HG03342 (cell line): ENCODE results near the gene KRTAP9-6.
"Not testable (repeated sequence)": the region's sequence is repeated elsewhere in the genome, so short reads cannot be mapped to it uniquely, and the experiment has no call there.

Experiments used
- ATAC-seq: cut with Tn5 transposase; IDR thresholded peaks from one replicate; pipeline ENCODE4 v1.9.1; 2021; ENCODE audit warnings: mild to moderate bottlenecking, moderate library complexity; ENCODE audit not compliant: unreplicated experiment

The KRTAP9-6 gene

DNA sequence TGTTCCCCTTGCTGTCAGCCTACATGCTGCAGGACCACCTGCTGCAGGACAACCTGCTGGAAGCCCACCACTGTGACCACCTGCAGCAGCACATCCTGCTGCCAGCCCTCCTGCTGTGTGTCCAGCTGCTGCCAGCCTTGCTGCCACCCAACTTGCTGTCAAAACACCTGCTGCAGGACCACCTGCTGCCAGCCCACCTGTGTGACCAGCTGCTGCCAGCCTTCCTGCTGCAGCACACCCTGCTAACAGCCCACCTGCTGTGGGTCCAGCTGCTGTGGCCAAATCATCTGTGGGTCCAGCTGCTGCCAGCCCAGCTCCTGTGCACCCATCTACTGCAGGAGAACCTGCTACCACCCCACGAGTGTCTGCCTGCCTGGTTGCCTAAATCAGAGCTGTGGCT lies 6.1 kb downstream of the KRTAP9-6 start:
- not testable (repeated sequence) for ATAC-seq

DNA sequence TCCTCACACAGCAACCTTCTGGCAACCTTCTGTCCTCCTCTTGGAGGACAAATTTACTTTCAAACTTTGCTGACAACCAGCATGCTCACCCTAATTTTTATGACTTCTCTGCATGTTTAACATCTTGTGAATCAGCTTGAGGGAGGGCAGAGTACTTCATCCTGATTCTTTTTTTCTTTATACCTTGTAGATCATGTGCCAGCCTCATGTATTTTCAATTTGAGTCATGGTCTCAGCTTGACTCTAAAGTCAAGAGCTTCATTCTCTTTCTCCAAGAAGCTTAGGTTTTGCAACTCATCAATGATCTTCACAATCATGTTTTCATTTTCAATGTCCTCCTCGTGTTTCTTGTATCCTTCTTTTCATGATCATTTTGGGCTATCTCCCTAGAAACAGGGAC lies 6.7 kb downstream of the KRTAP9-6 start:
- ATAC-seq: no peak

DNA sequence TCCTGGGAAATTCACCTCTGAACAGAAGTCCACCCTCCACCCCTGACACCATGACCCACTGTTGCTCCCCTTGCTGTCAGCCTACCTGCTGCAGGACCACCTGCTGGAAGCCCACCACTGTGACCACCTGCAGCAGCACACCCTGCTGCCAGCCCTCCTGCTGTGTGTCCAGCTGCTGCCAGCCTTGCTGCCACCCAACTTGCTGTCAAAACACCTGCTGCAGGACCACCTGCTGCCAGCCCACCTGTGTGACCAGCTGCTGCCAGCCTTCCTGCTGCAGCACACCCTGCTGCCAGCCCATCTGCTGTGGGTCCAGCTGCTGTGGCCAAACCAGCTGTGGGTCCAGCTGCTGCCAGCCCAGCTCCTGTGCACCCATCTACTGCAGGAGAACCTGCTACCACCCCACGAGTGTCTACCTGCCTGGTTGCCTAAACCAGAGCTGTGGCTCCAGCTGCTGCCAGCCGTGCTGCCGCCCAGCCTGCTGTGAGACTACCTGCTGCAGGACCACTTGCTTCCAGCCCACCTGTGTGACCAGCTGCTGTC lies 10.5 kb downstream of the KRTAP9-6 start, which contains the start of gene KRTAP9-7:
KRTAP9-7 (plus strand) TSS at position 51 of the 543 bp plus-strand sequence; CDS start at position 51, 0 bp downstream.
- not testable (repeated sequence) for ATAC-seq

- no peak for ATAC-seq
Observed at GRCh38 chr17:41278176-41278955, 13.2 kb downstream of the KRTAP9-6 start.

DNA sequence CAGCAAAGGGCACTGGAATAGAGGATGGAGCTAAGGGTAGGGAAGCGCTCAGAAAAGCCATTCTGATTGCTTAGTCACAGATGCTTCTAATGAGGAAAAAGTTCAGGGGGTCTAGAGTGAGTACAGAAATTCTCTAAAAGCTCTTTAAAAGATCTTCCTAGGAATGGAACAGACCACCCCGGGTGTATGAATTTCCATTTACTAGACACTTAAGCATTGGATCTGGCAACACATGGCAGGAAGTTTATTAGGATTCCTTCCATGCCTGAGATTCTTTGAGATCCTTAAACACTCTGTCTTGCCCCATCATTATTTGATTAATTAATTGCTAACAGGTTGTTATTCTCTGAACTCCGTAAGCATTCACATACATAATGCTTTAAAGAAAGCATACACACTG lies 18.9 kb downstream of the KRTAP9-6 start:
- ATAC-seq: no peak

- no peak for ATAC-seq
Observed at GRCh38 chr17:41284546-41284945, 19.4 kb downstream of the KRTAP9-6 start.

DNA sequence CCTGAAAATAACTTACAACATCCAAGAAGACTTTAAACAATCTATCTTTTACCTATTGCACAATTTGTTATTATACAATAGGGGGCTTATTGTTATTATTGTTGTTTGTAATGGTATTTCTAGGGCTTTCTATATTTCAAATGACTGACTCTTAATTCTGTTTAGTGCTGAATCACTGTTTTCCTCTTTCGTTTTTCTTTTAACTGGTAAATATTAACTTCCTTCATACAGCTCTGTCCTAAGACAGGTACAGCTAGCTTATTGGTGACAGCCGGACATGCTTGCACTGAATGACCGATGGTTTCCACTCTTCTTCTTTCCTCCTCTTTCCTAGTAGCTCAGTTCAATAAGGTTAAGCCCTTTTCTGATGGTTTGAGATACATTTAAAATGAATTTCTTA lies 21.9 kb downstream of the KRTAP9-6 start:
- no peak for ATAC-seq

GRCh38 chr17:41294016-41294415 lies 28.8 kb downstream of the KRTAP9-6 start:
- no peak for ATAC-seq

GRCh38 chr17:41296846-41297245 lies 31.7 kb downstream of the KRTAP9-6 start:
- no peak for ATAC-seq

GRCh38 chr17:41298458-41299135 lies 33.4 kb downstream of the KRTAP9-6 start:
- ATAC-seq: no peak

DNA sequence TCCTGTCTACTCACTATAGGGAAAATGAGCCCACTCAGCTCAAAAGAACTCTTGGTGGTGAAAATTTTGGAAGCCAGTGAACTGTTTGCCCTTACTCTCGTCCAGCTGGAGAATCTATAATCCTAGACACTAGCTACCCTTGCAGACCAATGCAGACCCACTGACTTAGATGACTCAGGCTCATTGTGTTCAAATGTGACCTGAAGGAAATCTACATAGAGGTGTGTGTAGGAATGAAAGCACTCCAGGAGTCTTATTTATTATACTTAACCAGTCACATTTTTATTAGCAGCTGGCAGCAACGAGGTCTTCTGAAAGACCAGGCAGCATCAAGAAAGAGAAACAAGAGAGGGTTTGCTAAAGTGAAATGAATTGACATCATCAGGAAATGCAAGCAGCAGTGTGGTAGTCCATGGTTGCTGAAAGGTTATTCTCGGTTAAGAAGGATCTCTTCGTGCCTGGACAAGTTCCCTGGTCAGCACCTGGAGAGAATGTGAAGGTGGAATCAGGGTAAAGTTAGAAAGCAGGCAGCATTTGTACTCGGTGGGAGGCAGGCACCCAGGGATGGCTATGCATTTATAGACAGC lies 36.1 kb downstream of the KRTAP9-6 start:
- no peak for ATAC-seq

- no peak for ATAC-seq
Observed at GRCh38 chr17:41301916-41302901, 37.0 kb downstream of the KRTAP9-6 start, which contains the start of gene KRTAP29-1. TSS of gene KRTAP29-1 (minus strand) at chr17:41302851. CDS start at chr17:41302851, 0 bp downstream.

GRCh38 chr17:41302981-41303380 lies 37.8 kb downstream of the KRTAP9-6 start:
- ATAC-seq: no peak

GRCh38 chr17:41304091-41304490 lies 38.9 kb downstream of the KRTAP9-6 start:
- ATAC-seq: no peak

GRCh38 chr17:41307647-41308046 lies 42.5 kb downstream of the KRTAP9-6 start:
- no peak for ATAC-seq

GRCh38 chr17:41308251-41308917 lies 43.2 kb downstream of the KRTAP9-6 start:
- ATAC-seq: no peak

GRCh38 chr17:41308918-41309359 lies 43.8 kb downstream of the KRTAP9-6 start, which contains the start of gene KRTAP16-1:
TSS of gene KRTAP16-1 (minus strand) at chr17:41309309. CDS start at chr17:41309253, 56 bp downstream.
- no peak for ATAC-seq

- ATAC-seq: no peak
Observed at GRCh38 chr17:41311111-41311510, 45.9 kb downstream of the KRTAP9-6 start.

- no peak for ATAC-seq
Observed at GRCh38 chr17:41315204-41315794, 50.1 kb downstream of the KRTAP9-6 start, which contains the start of gene KRTAP17-1. TSS of gene KRTAP17-1 (minus strand) at chr17:41315710. CDS start at chr17:41315650, 60 bp downstream.
